SK-N-SH (cell line): ENCODE data around the gene SSBP2. TPM values are rescaled to one million over a fixed set of nuclear protein-coding genes. Genes with fewer than 3 reads are reported as not detected.

Source experiments
- CTCF ChIA-PET: fragments of 300-600, 350-600 bp; formaldehyde crosslinking; extraction: SDS; loops from one replicate; lab custom pipeline; 2021; lab: Yijun Ruan, JAX
- POLR2A ChIA-PET: fragments of 350-600 bp; sonication (Branson Sonifier 250); formaldehyde crosslinking; extraction: SDS; loops from one replicate; lab custom pipeline; 2020; ENCODE audit warnings: antibody characterized with exemption, inconsistent platforms; lab: Yijun Ruan, JAX
- DNase-seq: peaks from one replicate; pipeline ENCODE4 v3.0.0; 2012
- H2AFZ ChIP-seq: fragments of 200-600 bp; sonication (generic); 2 replicates; pipeline ENCODE4 v1.8.1; 2016; ENCODE audit warnings: antibody characterized with exemption, mild to moderate bottlenecking, low read depth
- H3F3A ChIP-seq: fragments of 200-600 bp; sonication (generic); replicated peaks from 2 replicates; pipeline ENCODE3; 2016; ENCODE audit warnings: antibody characterized with exemption, mild to moderate bottlenecking; ENCODE audit not compliant: insufficient read depth
- H3K27ac ChIP-seq, 2 experiments: fragments of 200-500 bp in 1 of 2; fragments of 200-600 bp in 1 of 2; sonication (Bioruptor generic) in 1 of 2; sonication (generic), shearing (Covaris generic) in 1 of 2; 2 replicates each; pipeline versions ENCODE4 v1.5.1 to v1.6.1; 2014 to 2016; ENCODE audit warnings: low read depth in 2 of 2, inconsistent platforms in 1 of 2, low read length in 1 of 2, mild to moderate bottlenecking in 1 of 2, mixed read lengths in 1 of 2
- H3K27me3 ChIP-seq: fragments of 200-600 bp; sonication (generic), shearing (Covaris generic); 2 replicates; pipeline ENCODE4 v1.6.1; 2016; ENCODE audit warnings: mixed run types; ENCODE audit not compliant: insufficient read depth
- H3K36me3 ChIP-seq, 2 experiments: fragments of 200-500 bp in 1 of 2; fragments of 200-600 bp in 1 of 2; sonication (Bioruptor generic) in 1 of 2; sonication (generic) in 1 of 2; replicated peaks in 1 of 2; 2 replicates each; pipeline versions ENCODE3 to v1.5.1; 2014 to 2016; ENCODE audit warnings: low read length in 1 of 2, mild to moderate bottlenecking in 1 of 2; ENCODE audit not compliant: insufficient read depth in 2 of 2, control insufficient read depth in 1 of 2
- H3K4me1 ChIP-seq, 2 experiments: fragments of 200-500 bp in 1 of 2; fragments of 200-600 bp in 1 of 2; sonication (Bioruptor generic) in 1 of 2; sonication (generic), shearing (Covaris generic) in 1 of 2; 2 replicates each; pipeline versions ENCODE4 v1.5.1 to v1.6.1; 2014 to 2016; ENCODE audit warnings: low read depth in 1 of 2, low read length in 1 of 2, mixed run types in 1 of 2; ENCODE audit not compliant: insufficient read depth in 2 of 2, control insufficient read depth in 1 of 2
- H3K4me2 ChIP-seq: fragments of 200-600 bp; sonication (generic), shearing (Covaris generic); 2 replicates; pipeline ENCODE4 v1.6.1; 2017; ENCODE audit warnings: mixed run types
- H3K4me3 ChIP-seq, 2 experiments: fragments of 200-500 bp in 1 of 2; fragments of 200-600 bp in 1 of 2; sonication (Bioruptor generic) in 1 of 2; sonication (generic), shearing (Covaris generic) in 1 of 2; 2 replicates each; pipeline versions ENCODE4 v1.5.1 to v1.8.1; 2014 to 2016; ENCODE audit warnings: low read depth in 2 of 2, inconsistent platforms in 1 of 2, low read length in 1 of 2, mild to moderate bottlenecking in 1 of 2, mixed read lengths in 1 of 2, moderate library complexity in 1 of 2
- H3K79me2 ChIP-seq: fragments of 200-600 bp; sonication (generic); 2 replicates; pipeline ENCODE4 v1.8.1; 2017; ENCODE audit warnings: mild to moderate bottlenecking; ENCODE audit not compliant: insufficient read depth
- H3K9ac ChIP-seq: fragments of 200-600 bp; sonication (generic); 2 replicates; pipeline ENCODE4 v1.6.1; 2017; ENCODE audit warnings: mixed run types
- H3K9me2 ChIP-seq: fragments of 200-600 bp; sonication (generic); 2 replicates; pipeline ENCODE4 v1.6.1; 2017; ENCODE audit warnings: mixed run types
- H3K9me3 ChIP-seq: fragments of 200-600 bp; sonication (generic); 2 replicates; pipeline ENCODE4 v1.6.1; 2017; ENCODE audit warnings: mixed run types, mild to moderate bottlenecking, moderate library complexity
- H4K20me1 ChIP-seq: fragments of 200-600 bp; sonication (generic); 2 replicates; pipeline ENCODE4 v1.6.1; 2017; ENCODE audit warnings: mild to moderate bottlenecking, mixed run types; ENCODE audit not compliant: insufficient read depth
- ELF1 ChIP-seq: IDR thresholded peaks from 2 replicates; pipeline ENCODE4 v1.4.0; 2012
- EZH2phosphoT487 ChIP-seq: fragments of 200-600 bp; sonication (generic); IDR thresholded peaks from 2 replicates; pipeline ENCODE4 v1.6.1; 2017; ENCODE audit warnings: low read depth, mixed run types, mild to moderate bottlenecking, antibody characterized with exemption, moderate library complexity, borderline replicate concordance
- FOSL2 ChIP-seq: IDR thresholded peaks from 2 replicates; pipeline ENCODE4 v1.4.0; 2012; ENCODE audit warnings: low read depth, mild to moderate bottlenecking, moderate library complexity, borderline replicate concordance
- JUND ChIP-seq: IDR thresholded peaks from 2 replicates; pipeline ENCODE4 v1.4.0; 2012
- MEF2A ChIP-seq: IDR thresholded peaks from 2 replicates; pipeline ENCODE4 v1.4.0; 2012; ENCODE audit warnings: low read depth, borderline replicate concordance
- MXI1 ChIP-seq: IDR thresholded peaks from 2 replicates; pipeline ENCODE4 v1.6.1; 2012; ENCODE audit warnings: mild to moderate bottlenecking, low read depth, low read length, improper control_type of control experiment
- SIN3A ChIP-seq: IDR thresholded peaks from 2 replicates; pipeline ENCODE4 v1.6.1; 2012; ENCODE audit warnings: low read depth, mild to moderate bottlenecking, low read length, moderate library complexity, borderline replicate concordance
- TCF12 ChIP-seq: IDR thresholded peaks from 2 replicates; pipeline ENCODE4 v1.4.0; 2012
- YY1 ChIP-seq: IDR thresholded peaks from 2 replicates; pipeline ENCODE4 v1.4.0; 2012; ENCODE audit warnings: low read depth, mild to moderate bottlenecking
- WGBS: methylation state at CpG from one replicate; pipeline ENCODE4 v1.1.6; 2017; ENCODE audit warnings: low lambda C conversion rate; 5-methylcytosine and 5-hydroxymethylcytosine counted together
- polyA plus RNA-seq, 3 experiments: library from polyadenylated mRNA; depleted of rRNA; stranded (reverse); fragments of >200 nt; gene quantifications; 2 replicates each; pipeline ENCODE4 v1.2.3, GENCODE V29; 2012
- TF ChIP-seq, protein P1 (sequence below): IDR thresholded peaks from 2 replicates; pipeline ENCODE4 v1.4.0; 2012; ENCODE audit warnings: low read depth, borderline replicate concordance
- TF ChIP-seq, protein P2 (sequence below): IDR thresholded peaks from 2 replicates; pipeline ENCODE4; 2012
- TF ChIP-seq, protein P3 (sequence below): IDR thresholded peaks from 2 replicates; pipeline ENCODE4 v1.4.0; 2012; ENCODE audit warnings: low read depth, borderline replicate concordance

Gene SSBP2
- polyA plus RNA-seq, 1 of the 3 experiments (the other 2 are of a cell fraction): 35.3 TPM

DNA sequence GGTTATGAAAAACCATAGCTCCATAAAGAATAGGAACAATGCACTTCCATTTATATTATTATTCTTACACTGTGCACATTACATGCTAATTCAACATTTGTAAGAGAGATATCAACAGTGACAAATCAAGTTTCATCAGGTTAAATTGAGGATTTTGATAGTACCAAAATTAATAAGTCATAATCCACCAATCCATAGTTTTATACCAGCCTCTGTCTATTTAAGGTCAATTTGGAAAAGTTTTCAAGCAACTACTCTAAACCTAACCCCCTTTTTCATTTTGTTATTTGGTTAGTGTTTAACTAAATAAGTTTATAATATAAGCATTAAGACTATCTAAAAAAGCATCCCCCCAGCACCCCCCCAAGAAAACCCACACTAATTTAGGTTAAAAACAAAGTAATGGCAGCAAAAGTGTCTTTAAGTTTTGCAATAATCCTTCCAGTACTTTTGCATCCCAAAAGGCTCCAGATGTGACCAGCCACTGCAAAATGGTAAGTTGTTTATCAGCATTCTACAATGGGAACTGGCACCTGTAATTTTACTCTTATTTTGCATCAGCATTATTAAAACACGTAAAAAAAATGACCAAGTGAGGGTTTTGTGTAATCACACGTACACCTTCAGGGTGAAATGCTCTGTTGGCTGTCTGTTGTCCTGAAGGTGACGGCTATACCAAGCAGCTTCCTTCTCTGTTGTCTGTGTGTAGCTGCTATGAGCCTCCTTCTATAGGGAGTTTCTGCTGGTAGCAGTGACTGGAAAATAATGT lies 36.8 kb upstream of the SSBP2 start:
- ChIA-PET POLR2A (no interaction called here), CTCF (interaction anchor here (0.6 to 1.6 kb wide), 2 partner anchors 37 to 63 kb away, joined by 3 to 6 read pairs; partner anchors contain the start of gene SSBP2)
- Histone ChIP-seq H4K20me1 (no peaks in the 10 kb centered on the region), H3K4me3 (no peak overlapping the region), H3K4me1 (peaks cover 18 to 23% of the 10 kb centered on the region in 2 experiments; a peak in 3 of 4 replicates), H2AFZ (no peak overlapping the region; the same call in 1 of the 2 replicates), H3K9ac (no peak overlapping the region), H3F3A (no peaks in the 10 kb centered on the region), H3K27me3 (no peaks in the 10 kb centered on the region), H3K9me2 (no peaks in the 10 kb centered on the region), H3K79me2 (no peaks in the 10 kb centered on the region), H3K36me3 (no peaks in the 10 kb centered on the region), H3K27ac (peak overlapping the region; percentile 25 to 62; a peak in 3 of 4 replicates), H3K9me3 (no peaks in the 10 kb centered on the region), H3K4me2 (peak overlapping the region; percentile 48; the same call in 1 of the 2 replicates)
- TF ChIP-seq MXI1 (no peak), TCF12 (peak; percentile 20; the same call in 1 of the 2 replicates)
- DNase-seq: no peak
- WGBS: 17% methylated on average over 3 of the region's 3 CpGs

DNA sequence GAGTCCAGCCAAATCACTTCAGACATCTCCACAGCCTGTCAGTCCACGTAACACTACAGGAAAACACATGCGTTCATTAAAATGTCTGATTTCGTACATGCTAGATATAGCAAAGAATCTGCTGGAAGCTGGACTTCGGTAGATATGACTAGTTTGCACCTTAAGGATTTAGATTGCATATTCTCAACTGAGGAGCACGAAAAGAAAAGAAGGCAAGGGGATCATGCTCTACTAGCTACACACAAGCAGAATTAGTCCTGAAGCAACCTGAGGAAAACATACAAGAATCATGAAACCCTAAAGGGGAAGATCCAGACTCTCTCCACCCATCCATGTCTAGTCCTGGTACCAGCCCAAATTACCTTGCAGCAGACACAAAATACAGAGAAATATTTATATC lies 36.1 kb upstream of the SSBP2 start:
- no peak overlapping the region; a peak in 2 of 4 replicates for H3K27ac ChIP-seq
- H3K27me3 ChIP-seq: no peaks in the 10 kb centered on the region
- 85% methylated on average over 5 of the region's 5 CpGs for WGBS
- no peaks in the 10 kb centered on the region for H3K79me2 ChIP-seq
- no peak overlapping the region for H3K4me3 ChIP-seq
- H2AFZ ChIP-seq: no peak overlapping the region; the same call in 1 of the 2 replicates
- ChIA-PET CTCF (interaction anchor here (0.6 kb wide), 1 partner anchor 36 kb away, joined by 3 read pairs; the partner anchor contains the start of gene SSBP2), POLR2A (no interaction called here)
- H3K4me2 ChIP-seq: no peak overlapping the region
- H3K4me1 ChIP-seq: peaks cover 18 to 23% of the 10 kb centered on the region in 2 experiments; a peak in 3 of 4 replicates
- no peaks in the 10 kb centered on the region for H3K36me3 ChIP-seq
- DNase-seq: no peak
- H3K9me3 ChIP-seq: no peaks in the 10 kb centered on the region
- no peak for TF ChIP-seq SIN3A
- TF ChIP-seq, protein P1, sequence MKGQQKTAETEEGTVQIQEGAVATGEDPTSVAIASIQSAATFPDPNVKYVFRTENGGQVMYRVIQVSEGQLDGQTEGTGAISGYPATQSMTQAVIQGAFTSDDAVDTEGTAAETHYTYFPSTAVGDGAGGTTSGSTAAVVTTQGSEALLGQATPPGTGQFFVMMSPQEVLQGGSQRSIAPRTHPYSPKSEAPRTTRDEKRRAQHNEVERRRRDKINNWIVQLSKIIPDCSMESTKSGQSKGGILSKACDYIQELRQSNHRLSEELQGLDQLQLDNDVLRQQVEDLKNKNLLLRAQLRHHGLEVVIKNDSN: no peak
- TF ChIP-seq ELF1: no peak
- no peak for TF ChIP-seq EZH2phosphoT487
- TF ChIP-seq, protein P2, sequence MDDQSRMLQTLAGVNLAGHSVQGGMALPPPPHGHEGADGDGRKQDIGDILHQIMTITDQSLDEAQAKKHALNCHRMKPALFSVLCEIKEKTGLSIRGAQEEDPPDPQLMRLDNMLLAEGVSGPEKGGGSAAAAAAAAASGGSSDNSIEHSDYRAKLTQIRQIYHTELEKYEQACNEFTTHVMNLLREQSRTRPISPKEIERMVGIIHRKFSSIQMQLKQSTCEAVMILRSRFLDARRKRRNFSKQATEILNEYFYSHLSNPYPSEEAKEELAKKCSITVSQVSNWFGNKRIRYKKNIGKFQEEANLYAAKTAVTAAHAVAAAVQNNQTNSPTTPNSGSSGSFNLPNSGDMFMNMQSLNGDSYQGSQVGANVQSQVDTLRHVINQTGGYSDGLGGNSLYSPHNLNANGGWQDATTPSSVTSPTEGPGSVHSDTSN: no peak
- TF ChIP-seq JUND: no peak
- no peak for TF ChIP-seq YY1
- TF ChIP-seq, protein P3, sequence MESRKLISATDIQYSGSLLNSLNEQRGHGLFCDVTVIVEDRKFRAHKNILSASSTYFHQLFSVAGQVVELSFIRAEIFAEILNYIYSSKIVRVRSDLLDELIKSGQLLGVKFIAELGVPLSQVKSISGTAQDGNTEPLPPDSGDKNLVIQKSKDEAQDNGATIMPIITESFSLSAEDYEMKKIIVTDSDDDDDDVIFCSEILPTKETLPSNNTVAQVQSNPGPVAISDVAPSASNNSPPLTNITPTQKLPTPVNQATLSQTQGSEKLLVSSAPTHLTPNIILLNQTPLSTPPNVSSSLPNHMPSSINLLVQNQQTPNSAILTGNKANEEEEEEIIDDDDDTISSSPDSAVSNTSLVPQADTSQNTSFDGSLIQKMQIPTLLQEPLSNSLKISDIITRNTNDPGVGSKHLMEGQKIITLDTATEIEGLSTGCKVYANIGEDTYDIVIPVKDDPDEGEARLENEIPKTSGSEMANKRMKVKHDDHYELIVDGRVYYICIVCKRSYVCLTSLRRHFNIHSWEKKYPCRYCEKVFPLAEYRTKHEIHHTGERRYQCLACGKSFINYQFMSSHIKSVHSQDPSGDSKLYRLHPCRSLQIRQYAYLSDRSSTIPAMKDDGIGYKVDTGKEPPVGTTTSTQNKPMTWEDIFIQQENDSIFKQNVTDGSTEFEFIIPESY: no peak
- no peak for TF ChIP-seq MEF2A
- TF ChIP-seq FOSL2: no peak
- H3K9me2 ChIP-seq: no peaks in the 10 kb centered on the region
- no peaks in the 10 kb centered on the region for H4K20me1 ChIP-seq
- H3F3A ChIP-seq: no peaks in the 10 kb centered on the region
- H3K9ac ChIP-seq: no peak overlapping the region
